K562 (cell line): Measurements from ENCODE around the gene SLC22A23. TPM values are rescaled to one million over a fixed set of nuclear protein-coding genes. Genes with fewer than 3 reads are reported as not detected.
"Not testable (repeated sequence)": the region's sequence is repeated elsewhere in the genome, so short reads cannot be mapped to it uniquely, and the experiment has no call there.

Experiments used
- ATAC-seq: fragments of 200-7000 bp; cut with Tn5 transposase; 3 replicates; pipeline ENCODE4 v1.9.1; 2020; ENCODE audit warnings: moderate library complexity
- BruUV-seq: library from RNA; stranded (reverse); fragments of 400-500 nt; replicated peaks from 2 replicates; lab custom pipeline; 2021; lab: Mats Ljungman, UMichigan
- CTCF ChIA-PET: fragments of 300-600 bp; formaldehyde crosslinking; extraction: SDS; loops from one replicate; lab custom pipeline; 2021; ENCODE audit warnings: low intra/inter-chr PET ratio; lab: Yijun Ruan, JAX
- POLR2A ChIA-PET: fragments of 300-600, 350-650 bp; sonication (Branson Sonifier 250); formaldehyde crosslinking; extraction: SDS; loops from one replicate; lab custom pipeline; 2021; ENCODE audit warnings: antibody characterized with exemption, inconsistent platforms; lab: Yijun Ruan, JAX
- DNase-seq, 4 experiments: peaks; one replicate each; pipeline versions ENCODE4 v3.0.0 to v3.0.0-alpha.2; 2011 to 2018; ENCODE audit warnings: low spot score in 3 of 4, mixed read lengths in 3 of 4; ENCODE audit errors: extremely low read depth in 1 of 4
- FAIRE-seq: peaks from 2 replicates; lab custom pipeline; 2011; peaks lifted over from hg19 to GRCh38; lab: Jason Lieb, UNC
- H2AFZ ChIP-seq: 2 replicates; pipeline ENCODE4 v1.6.0; 2011; ENCODE audit warnings: low read depth, low read length, control low read depth, inconsistent platforms
- H3K27ac ChIP-seq: fragments of 200-600 bp; 3 replicates; pipeline ENCODE4 v1.8.0; 2011; ENCODE audit warnings: low read depth, mild to moderate bottlenecking, control low read depth, inconsistent platforms, low read length, moderate library complexity, mixed read lengths; ENCODE audit errors: extremely low read depth
- H3K27me3 ChIP-seq, 2 experiments: fragments of 300-600 bp in 1 of 2; 2 replicates in 1 of 2; 3 replicates in 1 of 2; pipeline versions ENCODE4 v1.6.0 to v1.8.0; 2011; ENCODE audit warnings: inconsistent platforms in 2 of 2, low read length in 2 of 2, mild to moderate bottlenecking in 1 of 2, mixed read lengths in 1 of 2, moderate library complexity in 1 of 2; ENCODE audit not compliant: control insufficient read depth in 2 of 2, insufficient read depth in 2 of 2
- H3K36me3 ChIP-seq: fragments of 300-600 bp; 3 replicates; pipeline ENCODE4 v1.8.0; 2011; ENCODE audit warnings: mild to moderate bottlenecking, low read length, inconsistent platforms; ENCODE audit not compliant: control insufficient read depth, insufficient read depth
- H3K4me1 ChIP-seq, 2 experiments: fragments of 200-600 bp in 1 of 2; replicated peaks in 1 of 2; 2 replicates in 1 of 2; 3 replicates in 1 of 2; pipeline versions ENCODE4 v1.5.1 to v1.8.0; 2011; ENCODE audit warnings: inconsistent platforms in 2 of 2, low read length in 2 of 2, mild to moderate bottlenecking in 1 of 2, mixed read lengths in 1 of 2, moderate library complexity in 1 of 2; ENCODE audit not compliant: control insufficient read depth in 2 of 2, insufficient read depth in 2 of 2
- H3K4me2 ChIP-seq: 2 replicates; pipeline ENCODE4 v1.6.1; 2011; ENCODE audit warnings: low read length, control low read depth, inconsistent platforms, mixed read lengths; ENCODE audit not compliant: insufficient read depth
- H3K4me3 ChIP-seq: fragments of 200-600 bp; sonication (generic), shearing (Covaris generic); 2 replicates; pipeline ENCODE4 v1.5.1; 2016; ENCODE audit warnings: control low read depth, inconsistent platforms
- H3K79me2 ChIP-seq: fragments of 200-600 bp; 3 replicates; pipeline ENCODE4 v1.8.0; 2011; ENCODE audit warnings: low read length, inconsistent platforms; ENCODE audit not compliant: control insufficient read depth, insufficient read depth
- H3K9ac ChIP-seq, 2 experiments: 2 replicates each; pipeline versions ENCODE4 v1.6.0 to v1.6.1; 2011; ENCODE audit warnings: low read depth in 2 of 2, low read length in 2 of 2, control low read depth in 1 of 2, inconsistent platforms in 1 of 2, mild to moderate bottlenecking in 1 of 2, mixed read lengths in 1 of 2; ENCODE audit not compliant: insufficient read depth in 1 of 2
- H3K9me1 ChIP-seq: one replicate; pipeline ENCODE4 v1.6.0; 2011; ENCODE audit warnings: inconsistent platforms, mild to moderate bottlenecking, low read length, moderate library complexity; ENCODE audit not compliant: control insufficient read depth, insufficient read depth
- H3K9me3 ChIP-seq: replicated peaks from 2 replicates; pipeline ENCODE4 v1.5.1; 2011; ENCODE audit warnings: low read depth, low read length, inconsistent platforms; ENCODE audit not compliant: control insufficient read depth, insufficient read depth
- H4K20me1 ChIP-seq: replicated peaks from 2 replicates; pipeline ENCODE4 v1.6.1; 2011; ENCODE audit warnings: low read length, inconsistent platforms, mixed read lengths; ENCODE audit not compliant: control insufficient read depth, insufficient read depth
- BCOR ChIP-seq: fragments of 450-650 bp; IDR thresholded peaks from 2 replicates; pipeline ENCODE4 v1.6.1; 2016
- RBBP5 ChIP-seq: fragments of 200-600 bp; sonication (generic); IDR thresholded peaks from 2 replicates; pipeline ENCODE4 v1.6.1; 2012; ENCODE audit warnings: borderline replicate concordance, mild to moderate bottlenecking, low read length, control low read depth, inconsistent platforms; ENCODE audit not compliant: insufficient read depth, poor library complexity, severe bottlenecking
- RBM15 ChIP-seq: fragments of 200-400 bp; formaldehyde crosslinking; IDR thresholded peaks from 2 replicates; pipeline ENCODE4 v1.6.1; 2018; ENCODE audit warnings: mild to moderate bottlenecking, low read length, moderate library complexity; ENCODE audit not compliant: insufficient read depth
- RBM25 ChIP-seq: fragments of 200-400 bp; formaldehyde crosslinking; IDR thresholded peaks from 2 replicates; pipeline ENCODE4 v1.6.1; 2018; ENCODE audit warnings: low read length, low read depth, moderate library complexity; ENCODE audit not compliant: severe bottlenecking
- ZNF146 ChIP-seq: IDR thresholded peaks from one replicate; pipeline ENCODE4 v1.6.1; 2018; ENCODE audit warnings: missing compliant biosample characterization; ENCODE audit not compliant: unreplicated experiment
- WGBS: fragments of 100-300 bp; shearing (Covaris generic); methylation state at CpG from one replicate; pipeline ENCODE4 v1.1.6; 2016; ENCODE audit warnings: low coverage, mixed read lengths; ENCODE audit not compliant: insufficient coverage; ENCODE audit errors: missing lambda C conversion rate; 5-methylcytosine and 5-hydroxymethylcytosine counted together
- in situ Hi-C: fragments of 300-500 bp; cut with MboI; formaldehyde crosslinking; loops from 4 replicates; pipeline ENCODE4 v1.15.0; 2018; ENCODE audit warnings: inconsistent platforms, mixed read lengths
- intact Hi-C: fragments of 100-400 bp; cut with micrococcal nuclease; formaldehyde crosslinking; loops from 2 replicates; pipeline ENCODE4 v1.14.2; 2022
- polyA plus RNA-seq, 8 experiments: library from polyadenylated mRNA; depleted of rRNA in 4 of 8; stranded (reverse) in 5 of 8; unstranded in 3 of 8; fragments of >200 nt; fragmentation: Nextera tagmentation in 2 of 8; fragmentation: Illumina TruSeq in 1 of 8; extraction: Ambion mirVana in 2 of 8; extraction: Trizol in 1 of 8; gene quantifications; 2 replicates each; pipeline versions ENCODE4 v1.2.1 to v1.2.3, GENCODE V29; 2011 to 2014; ENCODE audit warnings: inconsistent platforms in 1 of 8, missing spikeins in 1 of 8
- total RNA-seq, 7 experiments: library from RNA; depleted of rRNA in 6 of 7; stranded (reverse); fragments of >200 nt in 6 of 7; fragmentation: Illumina TruSeq in 2 of 7; extraction: Trizol in 2 of 7; gene quantifications; 2 replicates each; pipeline versions ENCODE4 v1.2.1 to v1.2.3, GENCODE V29; 2011 to 2021; ENCODE audit warnings: low replicate concordance in 1 of 7

Gene SLC22A23
- total and polyA plus RNA-seq, 9 of the 15 experiments (the other 6 are each of a cell fraction or from before 2014, with no cell fraction given): 0.30 to 8.7 (median 2.5) TPM

- intact Hi-C loops: no loop called here
- no peak overlapping the region for H3K4me2 ChIP-seq
- H3K9me3 ChIP-seq: no peaks in the 10 kb centered on the region
- ATAC-seq (no peak), DNase-seq (no peak), FAIRE-seq (no peak)
- 21% methylated on average over 4 of the region's 4 CpGs for WGBS
- no peaks in the 10 kb centered on the region for H3K9me1 ChIP-seq
- no peak overlapping the region for H2AFZ ChIP-seq
- H3K4me1 ChIP-seq: peaks cover 8 to 11% of the 10 kb centered on the region in 2 experiments
- H4K20me1 ChIP-seq: no peaks in the 10 kb centered on the region
- in situ Hi-C loops: no loop called here
- H3K36me3 ChIP-seq: no peaks in the 10 kb centered on the region
- CTCF ChIA-PET: interaction anchor here (0.6 kb wide), 1 partner anchor 116 kb away, joined by 3 read pairs; no protein-coding TSS in a partner anchor
- no TSS peak for BruUV-seq
- H3K27me3 ChIP-seq: peaks cover 0 to 23% of the 10 kb centered on the region in 2 experiments; a peak in 2 of 5 replicates
- H3K4me3 ChIP-seq: no peak overlapping the region
- TF ChIP-seq RBBP5 (no peak), RBM15 (no peak)
- H3K27ac ChIP-seq: no peak overlapping the region
- no peaks in the 10 kb centered on the region for H3K79me2 ChIP-seq
- no peak overlapping the region for H3K9ac ChIP-seq
- POLR2A ChIA-PET: interaction anchor here (0.7 to 1.4 kb wide), 4 partner anchors 9 to 84 kb away, joined by 3 to 4 read pairs (median 4); no protein-coding TSS in a partner anchor
These were observed 214.1 kb downstream of the SLC22A23 start for GRCh38 chr6:3242768-3243167.

GRCh38 chr6:3241745-3242144 is 215.1 kb downstream of the SLC22A23 start:
- H3K9me3 ChIP-seq, H3K4me2 ChIP-seq, POLR2A ChIA-PET, H3K9me1 ChIP-seq, H2AFZ ChIP-seq, FAIRE-seq, H3K4me3 ChIP-seq, H3K4me1 ChIP-seq, intact Hi-C loops, H3K79me2 ChIP-seq, H3K27ac ChIP-seq, BruUV-seq, DNase-seq, in situ Hi-C loops, H3K9ac ChIP-seq, CTCF ChIA-PET, H3K36me3 ChIP-seq, ATAC-seq, H4K20me1 ChIP-seq: not testable (repeated sequence)
- 35% methylated on average over 4 of the region's 4 CpGs for WGBS
- TF ChIP-seq RBM25 (peak; percentile 29), ZNF146 (CRISPR knock-in tag) (peak; percentile 91), BCOR (peak; percentile 22; the same call in 1 of the 2 replicates)
- H3K27me3 ChIP-seq: peaks cover 0 to 19% of the 10 kb centered on the region in 2 experiments; a peak in 2 of 5 replicates
